ENCODE results near the gene ZNF512B. TPM values are rescaled to one million over a fixed set of nuclear protein-coding genes. Genes with fewer than 3 reads are reported as not detected.
A peak's percentile ranks its signal among the peaks of the same experiment; 100 is the strongest.

The ZNF512B gene
- total and polyA plus RNA-seq, 2 donors (not counting 3 experiments of a cell fraction or from before 2014, with no cell fraction given): 8.7 to 30.0 TPM

DNA sequence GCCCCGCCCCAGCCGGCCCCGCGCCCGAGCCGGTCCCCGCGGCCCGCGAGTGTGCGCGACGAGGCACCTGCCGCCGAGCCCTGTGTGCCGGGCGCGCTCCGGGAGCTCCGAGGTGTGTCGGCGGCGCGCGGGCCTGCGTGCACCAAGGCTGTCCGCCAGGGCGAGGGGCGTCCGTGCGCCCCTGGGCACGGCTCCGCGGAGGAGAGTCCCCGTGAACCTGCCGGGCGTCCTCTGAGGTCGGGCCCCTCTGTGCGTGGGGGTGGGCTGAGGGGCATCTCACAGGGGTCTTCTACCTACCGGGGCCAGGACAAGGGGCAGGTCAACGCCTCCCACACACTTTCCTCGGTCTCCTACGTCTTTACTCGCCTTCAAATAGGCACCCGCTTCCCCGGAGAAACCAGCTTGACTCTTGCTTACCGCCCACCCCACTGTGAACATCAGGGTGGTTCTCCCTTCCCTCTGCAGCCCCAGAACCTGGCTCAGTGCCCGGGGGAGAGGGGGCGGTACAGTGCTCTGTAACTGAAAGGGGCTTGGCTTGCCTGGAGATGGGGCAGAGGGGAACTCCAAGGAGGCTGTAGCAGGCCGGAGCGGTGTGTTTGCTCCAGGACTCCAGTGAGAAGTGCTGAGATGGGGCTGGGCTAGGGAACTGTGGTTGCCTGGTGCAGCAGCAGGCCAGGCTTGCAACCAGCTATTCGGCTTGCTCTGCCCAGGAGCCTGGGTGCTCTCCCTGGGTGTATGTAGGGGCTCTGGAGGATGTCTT, 10.0 kb upstream of the ZNF512B start, which contains the start of gene SAMD10:
SAMD10 (minus strand) TSS at position 86 of the 760 bp plus-strand sequence. CDS start 175 bp downstream, outside the sequence.
- Histone ChIP-seq H3K4me1 (ENCODE audit: control insufficient read depth, extremely low read depth, insufficient read depth, low read length) (peaks cover 20% of the 10 kb centered on the region), H4K20me1 (replicated peaks; ENCODE audit: control insufficient read depth, extremely low read depth, insufficient read depth, low read length) (no peaks in the 10 kb centered on the region), H3K9ac (replicated peaks; ENCODE audit: extremely low read depth, insufficient read depth, low read length) (no peak within 1 kb of the TSS), H3K79me2 (ENCODE audit: control insufficient read depth, insufficient read depth, low read length) (peaks cover 16% of the 10 kb centered on the region), H3K9me3 (replicated peaks; ENCODE audit: control insufficient read depth, insufficient read depth, low read length) (no peaks in the 10 kb centered on the region), H3K36me3 (ENCODE audit: control insufficient read depth in 2 of 2, extremely low read depth in 1 of 2, insufficient read depth in 2 of 2, low read length in 2 of 2) (peaks cover 3 to 5% of the 10 kb centered on the region in 2 experiments), H3K4me2 (ENCODE audit: insufficient read depth, low read length) (peak within 1 kb of the TSS; percentile 51), H3K27me3 (ENCODE audit: control insufficient read depth in 2 of 2, insufficient read depth in 2 of 2, low read length in 2 of 2) (no peaks in the 10 kb centered on the region), H3K27ac (ENCODE audit: insufficient read depth, low read depth, low read length) (no peak within 1 kb of the TSS), H3K9me1 (replicated peaks; ENCODE audit: control insufficient read depth, extremely low read depth, insufficient read depth, low read length) (no peaks in the 10 kb centered on the region), H3K4me3 (replicated peaks in 1 of 3; ENCODE audit: insufficient read depth in 1 of 3, low read depth in 1 of 3, low read length in 3 of 3) (peak within 1 kb of the TSS; percentile 27 to 40 (median 30)), H2AFZ (ENCODE audit: low read depth, low read length) (peak within 1 kb of the TSS; percentile 36)
- ChIA-PET CTCF (interaction anchor here (0.6 to 4.2 kb wide), 25 partner anchors 11 to 484 kb away, joined by 3 to 34 read pairs (median 5); partner anchors contain the start of genes OPRL1, PPDPF, PTK6 and RGS19), POLR2A (no interaction called here)
- intact Hi-C loops (cut with micrococcal nuclease): no loop called here
- FAIRE-seq: no peak
- dilution Hi-C loops (cut with MboI; ENCODE audit: extremely low pct_ligation_motif_present, low sequenced_read_pairs): no loop called here
- peak; percentile 35 for DNase-seq (ENCODE audit: low read depth, low spot score)
- TF ChIP-seq FOS (IDR thresholded peaks at IDR 0.05; ENCODE audit: borderline replicate concordance, insufficient read depth, low read length): no peak
- TF ChIP-seq, protein P1, sequence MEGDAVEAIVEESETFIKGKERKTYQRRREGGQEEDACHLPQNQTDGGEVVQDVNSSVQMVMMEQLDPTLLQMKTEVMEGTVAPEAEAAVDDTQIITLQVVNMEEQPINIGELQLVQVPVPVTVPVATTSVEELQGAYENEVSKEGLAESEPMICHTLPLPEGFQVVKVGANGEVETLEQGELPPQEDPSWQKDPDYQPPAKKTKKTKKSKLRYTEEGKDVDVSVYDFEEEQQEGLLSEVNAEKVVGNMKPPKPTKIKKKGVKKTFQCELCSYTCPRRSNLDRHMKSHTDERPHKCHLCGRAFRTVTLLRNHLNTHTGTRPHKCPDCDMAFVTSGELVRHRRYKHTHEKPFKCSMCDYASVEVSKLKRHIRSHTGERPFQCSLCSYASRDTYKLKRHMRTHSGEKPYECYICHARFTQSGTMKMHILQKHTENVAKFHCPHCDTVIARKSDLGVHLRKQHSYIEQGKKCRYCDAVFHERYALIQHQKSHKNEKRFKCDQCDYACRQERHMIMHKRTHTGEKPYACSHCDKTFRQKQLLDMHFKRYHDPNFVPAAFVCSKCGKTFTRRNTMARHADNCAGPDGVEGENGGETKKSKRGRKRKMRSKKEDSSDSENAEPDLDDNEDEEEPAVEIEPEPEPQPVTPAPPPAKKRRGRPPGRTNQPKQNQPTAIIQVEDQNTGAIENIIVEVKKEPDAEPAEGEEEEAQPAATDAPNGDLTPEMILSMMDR (IDR thresholded peaks at IDR 0.05; ENCODE audit: extremely low read depth in 1 of 2, insufficient read depth in 1 of 2, low read depth in 1 of 2, low read length in 2 of 2): peak in 1 of 2 donors; percentile 17
- BruUV-seq (replicated peaks): no TSS peak

DNA sequence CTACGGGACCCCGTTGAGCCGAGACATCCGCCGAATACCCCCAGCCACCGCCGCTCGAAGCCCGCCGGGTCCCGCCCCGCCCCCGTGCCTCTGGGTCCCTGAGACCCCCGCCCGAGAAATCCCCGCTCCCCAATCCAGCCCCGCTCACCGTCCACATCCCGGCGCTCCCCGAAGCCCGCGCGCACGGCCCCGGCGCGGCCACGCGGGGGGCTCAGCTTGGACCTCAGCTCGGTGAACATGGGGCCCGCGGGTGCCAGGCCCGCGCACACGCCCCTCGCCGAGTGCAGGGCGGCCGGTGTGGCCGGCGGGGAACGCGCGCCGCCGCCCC, 9.5 kb upstream of the ZNF512B start:
- CTCF ChIA-PET: interaction anchor here (0.6 to 4.2 kb wide), 15 partner anchors 17 to 483 kb away, joined by 3 to 34 read pairs (median 6); partner anchors contain the start of genes HELZ2, OPRL1, PTK6 and RGS19
- no TSS peak for BruUV-seq (replicated peaks)
- H3K4me2 ChIP-seq (ENCODE audit: insufficient read depth, low read length): peak overlapping the region; percentile 31

More for the DNA sequence above, 9.5 kb upstream of the ZNF512B start:
- FAIRE-seq (no peak), DNase-seq (ENCODE audit: low read depth, low spot score) (no peak)
- dilution Hi-C loops (cut with MboI; ENCODE audit: extremely low pct_ligation_motif_present, low sequenced_read_pairs) (no loop called here), intact Hi-C loops (cut with micrococcal nuclease) (no loop called here)
- Histone ChIP-seq H3K4me3 (replicated peaks in 1 of 3; ENCODE audit: insufficient read depth in 1 of 3, low read depth in 1 of 3, low read length in 3 of 3) (peak overlapping the region; percentile 19 to 40 (median 27)), H2AFZ (ENCODE audit: low read depth, low read length) (peak overlapping the region; percentile 36), H3K27ac (ENCODE audit: insufficient read depth, low read depth, low read length) (no peak overlapping the region), H4K20me1 (replicated peaks; ENCODE audit: control insufficient read depth, extremely low read depth, insufficient read depth, low read length) (no peaks in the 10 kb centered on the region), H3K9ac (replicated peaks; ENCODE audit: extremely low read depth, insufficient read depth, low read length) (no peak overlapping the region), H3K27me3 (ENCODE audit: control insufficient read depth in 2 of 2, insufficient read depth in 2 of 2, low read length in 2 of 2) (no peaks in the 10 kb centered on the region), H3K79me2 (ENCODE audit: control insufficient read depth, insufficient read depth, low read length) (peaks cover 16% of the 10 kb centered on the region), H3K36me3 (ENCODE audit: control insufficient read depth in 2 of 2, extremely low read depth in 1 of 2, insufficient read depth in 2 of 2, low read length in 2 of 2) (peaks cover 0 to 2% of the 10 kb centered on the region in 2 experiments), H3K9me3 (replicated peaks; ENCODE audit: control insufficient read depth, insufficient read depth, low read length) (no peaks in the 10 kb centered on the region), H3K9me1 (replicated peaks; ENCODE audit: control insufficient read depth, extremely low read depth, insufficient read depth, low read length) (no peaks in the 10 kb centered on the region), H3K4me1 (ENCODE audit: control insufficient read depth, extremely low read depth, insufficient read depth, low read length) (peaks cover 20% of the 10 kb centered on the region)
- no peak for TF ChIP-seq EZH2 (IDR thresholded peaks at IDR 0.05; ENCODE audit: borderline replicate concordance, low read depth, low read length, severe bottlenecking)
- TF ChIP-seq GATA2 (IDR thresholded peaks at IDR 0.05; ENCODE audit: insufficient read depth, insufficient read length, low read depth, low read length): no peak
- no peak for TF ChIP-seq POLR2A (IDR thresholded peaks at IDR 0.05; ENCODE audit: low read depth, low read length)
- no peak for TF ChIP-seq JUN (IDR thresholded peaks at IDR 0.05; ENCODE audit: borderline replicate concordance, insufficient read depth, insufficient read length, low read depth)
- TF ChIP-seq, protein P1 (IDR thresholded peaks at IDR 0.05; ENCODE audit: extremely low read depth in 1 of 2, insufficient read depth in 1 of 2, low read depth in 1 of 2, low read length in 2 of 2): no peak
- TF ChIP-seq, protein P2, sequence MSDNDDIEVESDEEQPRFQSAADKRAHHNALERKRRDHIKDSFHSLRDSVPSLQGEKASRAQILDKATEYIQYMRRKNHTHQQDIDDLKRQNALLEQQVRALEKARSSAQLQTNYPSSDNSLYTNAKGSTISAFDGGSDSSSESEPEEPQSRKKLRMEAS (IDR thresholded peaks at IDR 0.05; ENCODE audit: insufficient read depth, insufficient read length): no peak
- TF ChIP-seq POLR2AphosphoS5 (IDR thresholded peaks at IDR 0.05; ENCODE audit: insufficient read depth, low read depth, low read length): no peak
- POLR2A ChIA-PET: no interaction called here

All from endothelial cell of umbilical vein (primary cell).